OCI-LY7 (cell line): ENCODE data around the gene NXN. TPM values are rescaled to one million over a fixed set of nuclear protein-coding genes. Genes with fewer than 3 reads are reported as not detected.

Source experiments
- BruUV-seq: library from RNA; stranded (reverse); fragments of 400-500 nt; replicated peaks from 2 replicates; lab custom pipeline; 2021; lab: Mats Ljungman, UMichigan
- CTCF ChIA-PET: fragments of 300-600 bp; sonication (Branson Sonifier 250); formaldehyde crosslinking; loops from one replicate; lab custom pipeline; 2022; ENCODE audit warnings: antibody characterized with exemption; ENCODE audit not compliant: unreplicated experiment; lab: Charles Lee
- POLR2A ChIA-PET: fragments of 300-600 bp; sonication (Branson Sonifier 250); formaldehyde crosslinking; loops from one replicate; lab custom pipeline; 2022; ENCODE audit warnings: antibody characterized with exemption; lab: Charles Lee
- DNase-seq: peaks from one replicate; pipeline ENCODE4 v3.0.0-alpha.2; 2015; ENCODE audit warnings: low spot score
- H2AFZ ChIP-seq: fragments of 200-600 bp; sonication (generic), shearing (Covaris generic); 2 replicates; pipeline ENCODE4 v1.6.1; 2014; ENCODE audit warnings: mild to moderate bottlenecking, antibody characterized with exemption, low read length, moderate library complexity
- H3K27ac ChIP-seq: fragments of 200-600 bp; sonication (generic); 2 replicates; pipeline ENCODE4 v1.5.1; 2014; ENCODE audit warnings: mixed run types, low read depth, mild to moderate bottlenecking, moderate library complexity, low read length, inconsistent platforms; ENCODE audit not compliant: poor library complexity, severe bottlenecking
- H3K36me3 ChIP-seq: fragments of 200-600 bp; sonication (generic); 2 replicates; pipeline ENCODE4 v1.6.1; 2014; ENCODE audit warnings: mild to moderate bottlenecking, antibody characterized with exemption, low read length, moderate library complexity, mixed read lengths; ENCODE audit not compliant: insufficient read depth
- H3K4me1 ChIP-seq: fragments of 200-600 bp; sonication (generic); 2 replicates; pipeline ENCODE4 v1.5.1; 2014; ENCODE audit warnings: mild to moderate bottlenecking, low read length; ENCODE audit not compliant: insufficient read depth, poor library complexity, severe bottlenecking
- H3K4me2 ChIP-seq: fragments of 200-600 bp; sonication (generic); 2 replicates; pipeline ENCODE4 v1.6.1; 2014; ENCODE audit warnings: mild to moderate bottlenecking, low read length
- H3K4me3 ChIP-seq: fragments of 200-600 bp; sonication (generic); 2 replicates; pipeline ENCODE4 v1.5.1; 2014; ENCODE audit warnings: mild to moderate bottlenecking, low read depth, low read length; ENCODE audit not compliant: poor library complexity, severe bottlenecking
- H3K79me2 ChIP-seq: fragments of 200-600 bp; sonication (generic); 2 replicates; pipeline ENCODE4 v1.6.1; 2016; ENCODE audit warnings: low read depth, mild to moderate bottlenecking, low read length, moderate library complexity, mixed read lengths; ENCODE audit not compliant: insufficient read depth
- H3K9me2 ChIP-seq: fragments of 200-600 bp; sonication (generic); 2 replicates; pipeline ENCODE4 v1.6.1; 2016; ENCODE audit warnings: mild to moderate bottlenecking, low read length, mixed read lengths; ENCODE audit not compliant: insufficient read depth
- H3K9me3 ChIP-seq: fragments of 200-600 bp; sonication (generic); 2 replicates; pipeline ENCODE4 v1.6.1; 2014; ENCODE audit warnings: mild to moderate bottlenecking, mixed run types, low read length, mixed read lengths
- H4K20me1 ChIP-seq: fragments of 200-600 bp; sonication (generic); 2 replicates; pipeline ENCODE4 v1.6.1; 2014; ENCODE audit warnings: mild to moderate bottlenecking, antibody characterized with exemption, low read length, moderate library complexity, mixed read lengths; ENCODE audit not compliant: insufficient read depth
- EZH2phosphoT487 ChIP-seq: fragments of 200-600 bp; sonication (generic); IDR thresholded peaks from 2 replicates; pipeline ENCODE4 v1.6.1; 2018; ENCODE audit warnings: low read depth, borderline replicate concordance, mild to moderate bottlenecking, mixed run types, antibody characterized with exemption, low read length, moderate library complexity, mixed read lengths
- intact Hi-C: fragments of 100-400 bp; cut with micrococcal nuclease; formaldehyde crosslinking; loops from one replicate; pipeline ENCODE4 v1.10.0; 2022; ENCODE audit not compliant: unreplicated experiment
- total RNA-seq, 2 experiments: library from RNA; depleted of rRNA in 1 of 2; stranded (reverse); fragments of >200 nt in 1 of 2; shearing (Covaris generic) in 1 of 2; gene quantifications; 2 replicates each; pipeline ENCODE4 v1.2.3, GENCODE V29; 2014 to 2022
- TF ChIP-seq, protein P1 (sequence below): fragments of 200-600 bp; sonication (generic); conservative IDR thresholded peaks from 2 replicates; pipeline ENCODE4 v1.5.1; 2014; ENCODE audit warnings: mild to moderate bottlenecking, antibody characterized with exemption, low read length, moderate library complexity, mixed read lengths

NXN gene
- total RNA-seq, 2 experiments from 2014 or later = 1.3 to 2.8 TPM

DNA sequence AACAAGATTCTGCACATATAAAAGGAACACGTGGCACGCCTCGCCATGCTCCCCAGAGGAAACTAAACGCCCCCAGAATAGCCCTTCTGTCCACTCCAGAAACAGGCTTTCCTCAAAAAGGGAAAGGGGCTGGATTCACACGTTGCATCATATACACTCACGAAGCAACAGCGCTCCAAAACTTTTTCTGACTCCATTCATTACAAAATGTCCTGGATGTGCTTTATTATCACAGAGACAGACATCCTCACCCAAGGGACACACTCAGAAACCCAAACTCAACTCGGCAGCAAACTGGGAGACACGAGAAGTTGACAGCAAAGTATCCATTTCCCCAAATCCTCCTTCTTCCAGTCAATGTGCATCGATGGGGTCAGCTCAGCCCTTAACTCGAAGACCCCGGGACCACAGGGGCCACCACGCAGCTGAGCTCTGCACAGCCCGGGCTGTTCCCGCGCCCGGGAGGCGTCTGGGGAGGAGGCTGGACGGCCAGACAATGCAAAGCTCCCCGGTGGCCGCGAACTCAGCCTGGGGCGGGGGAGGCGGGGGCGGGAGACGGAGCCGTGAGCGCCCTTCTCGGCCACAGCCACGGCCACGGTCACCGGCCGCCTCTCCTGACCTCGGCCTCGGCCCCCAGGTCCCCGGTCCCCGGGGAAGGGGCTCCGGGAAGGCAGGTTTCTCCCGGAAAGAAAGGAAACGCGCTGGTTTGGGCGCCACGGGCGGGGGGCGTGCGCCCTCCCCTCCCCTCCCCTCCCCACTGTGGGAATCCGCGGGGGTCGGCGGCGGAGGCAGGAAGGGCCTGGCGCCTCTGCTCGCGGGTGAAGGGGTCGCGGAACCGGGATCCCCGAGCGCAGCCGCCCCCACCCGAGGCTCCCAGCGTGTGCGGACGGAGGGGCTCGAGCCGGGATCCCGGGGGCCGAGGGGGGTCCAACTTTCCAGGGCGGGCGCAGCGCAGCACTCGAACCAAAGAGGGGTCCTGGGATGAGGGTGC lies 1.2 kb downstream of the NXN start:
- Histone ChIP-seq H3K79me2 (no peaks in the 10 kb centered on the region), H3K4me1 (peaks cover 17% of the 10 kb centered on the region), H4K20me1 (no peaks in the 10 kb centered on the region), H3K36me3 (no peaks in the 10 kb centered on the region), H3K9me2 (no peaks in the 10 kb centered on the region), H3K9me3 (no peaks in the 10 kb centered on the region), H2AFZ (no peak overlapping the region), H3K4me2 (no peak overlapping the region), H3K27ac (no peak overlapping the region), H3K4me3 (no peak overlapping the region)
- DNase-seq = no peak
- intact Hi-C loops = no loop called here
- POLR2A ChIA-PET = no interaction called here
- no TSS peak for BruUV-seq
- CTCF ChIA-PET = no interaction called here
- TF ChIP-seq, protein P1, sequence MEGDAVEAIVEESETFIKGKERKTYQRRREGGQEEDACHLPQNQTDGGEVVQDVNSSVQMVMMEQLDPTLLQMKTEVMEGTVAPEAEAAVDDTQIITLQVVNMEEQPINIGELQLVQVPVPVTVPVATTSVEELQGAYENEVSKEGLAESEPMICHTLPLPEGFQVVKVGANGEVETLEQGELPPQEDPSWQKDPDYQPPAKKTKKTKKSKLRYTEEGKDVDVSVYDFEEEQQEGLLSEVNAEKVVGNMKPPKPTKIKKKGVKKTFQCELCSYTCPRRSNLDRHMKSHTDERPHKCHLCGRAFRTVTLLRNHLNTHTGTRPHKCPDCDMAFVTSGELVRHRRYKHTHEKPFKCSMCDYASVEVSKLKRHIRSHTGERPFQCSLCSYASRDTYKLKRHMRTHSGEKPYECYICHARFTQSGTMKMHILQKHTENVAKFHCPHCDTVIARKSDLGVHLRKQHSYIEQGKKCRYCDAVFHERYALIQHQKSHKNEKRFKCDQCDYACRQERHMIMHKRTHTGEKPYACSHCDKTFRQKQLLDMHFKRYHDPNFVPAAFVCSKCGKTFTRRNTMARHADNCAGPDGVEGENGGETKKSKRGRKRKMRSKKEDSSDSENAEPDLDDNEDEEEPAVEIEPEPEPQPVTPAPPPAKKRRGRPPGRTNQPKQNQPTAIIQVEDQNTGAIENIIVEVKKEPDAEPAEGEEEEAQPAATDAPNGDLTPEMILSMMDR = no peak
- TF ChIP-seq EZH2phosphoT487 = no peak

DNA sequence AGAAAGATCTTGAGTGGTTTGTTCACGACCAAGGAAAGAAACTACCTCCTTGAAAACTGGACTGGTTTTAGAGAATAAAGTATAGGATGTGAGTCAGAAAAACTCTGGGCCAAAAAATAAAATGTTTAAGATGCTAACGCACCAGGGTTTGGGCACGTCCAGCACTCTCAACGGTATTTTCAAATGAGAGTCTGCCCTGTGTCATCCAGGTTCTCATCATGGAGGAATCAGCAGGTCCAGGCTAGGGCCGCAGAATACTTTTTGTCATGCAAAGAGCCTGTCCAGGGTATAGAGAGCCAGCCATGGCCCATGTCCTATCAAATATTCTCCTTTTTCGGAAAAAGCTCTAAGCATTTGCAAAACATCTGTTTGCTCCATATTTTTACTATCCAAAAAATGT lies 2.4 kb downstream of the NXN start:
- ChIA-PET POLR2A (interaction anchor here (0.7 kb wide), 1 partner anchor 62 kb away, joined by 3 read pairs; no protein-coding TSS in a partner anchor), CTCF (no interaction called here)
- Histone ChIP-seq H3K4me2 (no peak overlapping the region), H3K9me3 (no peaks in the 10 kb centered on the region), H3K79me2 (no peaks in the 10 kb centered on the region), H2AFZ (no peak overlapping the region), H3K9me2 (no peaks in the 10 kb centered on the region), H3K4me1 (peaks cover 17% of the 10 kb centered on the region), H3K36me3 (no peaks in the 10 kb centered on the region), H4K20me1 (no peaks in the 10 kb centered on the region), H3K27ac (no peak overlapping the region), H3K4me3 (no peak overlapping the region)
- BruUV-seq = no TSS peak
- DNase-seq = no peak
- TF ChIP-seq, protein P1 = no peak
- TF ChIP-seq EZH2phosphoT487 = no peak
- intact Hi-C loops = no loop called here

DNA sequence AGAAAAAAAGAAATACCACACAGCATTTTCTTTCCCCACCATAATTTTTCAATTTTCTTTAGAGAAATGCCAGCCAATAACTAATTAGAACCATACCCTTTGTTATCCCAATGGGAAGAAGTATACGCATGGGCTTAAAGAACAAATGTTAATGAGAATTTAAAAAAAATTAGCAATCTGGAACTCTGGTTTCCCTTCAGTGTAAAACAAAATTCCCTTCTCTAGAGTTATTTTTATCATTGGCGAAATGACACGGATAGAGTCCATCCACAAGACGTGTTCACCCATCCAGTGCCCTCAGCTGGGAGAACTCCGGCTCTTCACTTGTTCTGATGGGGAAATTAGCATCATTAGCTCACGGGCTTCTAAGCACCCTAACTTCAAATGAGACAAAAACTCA lies 3.3 kb downstream of the NXN start:
- POLR2A ChIA-PET = no interaction called here
- Histone ChIP-seq H3K27ac (no peak overlapping the region), H3K9me3 (no peaks in the 10 kb centered on the region), H3K79me2 (no peaks in the 10 kb centered on the region), H3K9me2 (no peaks in the 10 kb centered on the region), H3K36me3 (no peaks in the 10 kb centered on the region), H3K4me2 (no peak overlapping the region), H4K20me1 (no peaks in the 10 kb centered on the region), H3K4me3 (no peak overlapping the region), H2AFZ (no peak overlapping the region), H3K4me1 (peaks cover 14% of the 10 kb centered on the region)
- CTCF ChIA-PET = no interaction called here
- DNase-seq = no peak
- no TSS peak for BruUV-seq
- intact Hi-C loops = no loop called here
- TF ChIP-seq, protein P1 = no peak
- TF ChIP-seq EZH2phosphoT487 = no peak
